DMS53 (cell line): Measurements from ENCODE around the gene KMT5B.

Source experiments
- DNase-seq: peaks from one replicate; lab custom pipeline; 2025; lab: John Stamatoyannopoulos, UW

KMT5B gene

GRCh38 chr11:68179847-68180246, 33.2 kb downstream of the KMT5B start:
- no peak for DNase-seq

- no peak for DNase-seq
Observed at GRCh38 chr11:68177877-68178276, 35.2 kb downstream of the KMT5B start.

GRCh38 chr11:68173926-68174325, 39.2 kb downstream of the KMT5B start:
- DNase-seq = no peak

- DNase-seq = no peak
Observed at GRCh38 chr11:68169442-68169841, 43.7 kb downstream of the KMT5B start.

- DNase-seq = no peak
Observed at GRCh38 chr11:68168694-68169093, 44.4 kb downstream of the KMT5B start.

GRCh38 chr11:68167474-68167873, 45.6 kb downstream of the KMT5B start:
- DNase-seq = no peak

- no peak for DNase-seq
Observed at GRCh38 chr11:68166969-68167368, 46.1 kb downstream of the KMT5B start.

- DNase-seq = peak; percentile 61
Observed at GRCh38 chr11:68165601-68166000, 47.5 kb downstream of the KMT5B start.

GRCh38 chr11:68164437-68164836, 48.7 kb downstream of the KMT5B start:
- no peak for DNase-seq

- DNase-seq = no peak
Observed at GRCh38 chr11:68163691-68164090, 49.4 kb downstream of the KMT5B start.

- DNase-seq = no peak
Observed at GRCh38 chr11:68160100-68160695, 52.9 kb downstream of the KMT5B start.

- DNase-seq = no peak
Observed at GRCh38 chr11:68159665-68160064, 53.4 kb downstream of the KMT5B start.

GRCh38 chr11:68159161-68159560, 53.9 kb downstream of the KMT5B start:
- no peak for DNase-seq

GRCh38 chr11:68158580-68158979, 54.5 kb downstream of the KMT5B start:
- no peak for DNase-seq

- DNase-seq = no peak
Observed at GRCh38 chr11:68153742-68154141, 59.4 kb downstream of the KMT5B start.

GRCh38 chr11:68150037-68150436, 63.1 kb downstream of the KMT5B start:
- no peak for DNase-seq

GRCh38 chr11:68149417-68149816, 63.7 kb downstream of the KMT5B start:
- no peak for DNase-seq

- DNase-seq = no peak
Observed at GRCh38 chr11:68148879-68149278, 64.2 kb downstream of the KMT5B start.

GRCh38 chr11:68148071-68148805, 64.9 kb downstream of the KMT5B start:
- no peak for DNase-seq

GRCh38 chr11:68146704-68147474, 66.2 kb downstream of the KMT5B start:
- DNase-seq = peak; percentile 98

- peak; percentile 79 for DNase-seq
Observed at GRCh38 chr11:68146010-68146540, 67.0 kb downstream of the KMT5B start.

GRCh38 chr11:68145120-68145866, 67.8 kb downstream of the KMT5B start:
- no peak for DNase-seq
